ENCODE results near the gene AMPD3. TPM values are rescaled to one million over a fixed set of nuclear protein-coding genes. Genes with fewer than 3 reads are reported as not detected.

The AMPD3 gene
- total RNA-seq, 1 donor from 2014 or later: 2.6 TPM

DNA sequence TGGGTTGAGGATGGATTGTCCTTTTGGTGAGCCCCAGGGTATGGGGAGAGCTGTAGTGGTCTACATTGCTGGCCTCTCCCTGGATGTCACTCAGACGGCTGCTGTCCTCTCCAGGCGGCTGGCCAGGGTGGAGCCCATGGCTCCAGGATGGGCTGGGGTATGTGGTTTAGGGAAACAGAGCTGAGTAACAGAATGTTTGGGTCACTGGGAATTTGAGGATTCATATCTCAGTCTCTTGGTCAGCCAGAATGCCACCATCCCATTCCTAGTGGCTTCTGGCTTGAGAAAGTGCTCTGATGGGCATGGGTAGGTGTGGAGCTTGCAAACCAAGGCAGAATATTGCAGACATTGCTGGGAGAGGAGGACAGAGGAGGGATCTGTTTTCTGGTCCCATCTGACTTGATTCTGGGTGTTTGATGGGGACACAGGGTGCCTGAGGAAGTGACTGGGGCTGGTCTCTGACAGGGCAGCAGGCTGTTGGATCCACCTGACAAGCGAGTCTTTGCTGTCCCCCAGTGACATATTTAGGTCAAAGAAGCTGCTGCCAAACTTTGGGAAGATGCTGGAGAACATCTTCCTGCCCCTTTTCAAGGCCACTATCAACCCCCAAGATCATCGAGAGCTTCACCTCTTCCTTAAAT, 41.4 kb downstream of the AMPD3 start:
- intact Hi-C loops (cut with DNase I): no loop called here
- no peak for ATAC-seq (ENCODE audit: poor library complexity)
- DNase-seq: no peak

DNA sequence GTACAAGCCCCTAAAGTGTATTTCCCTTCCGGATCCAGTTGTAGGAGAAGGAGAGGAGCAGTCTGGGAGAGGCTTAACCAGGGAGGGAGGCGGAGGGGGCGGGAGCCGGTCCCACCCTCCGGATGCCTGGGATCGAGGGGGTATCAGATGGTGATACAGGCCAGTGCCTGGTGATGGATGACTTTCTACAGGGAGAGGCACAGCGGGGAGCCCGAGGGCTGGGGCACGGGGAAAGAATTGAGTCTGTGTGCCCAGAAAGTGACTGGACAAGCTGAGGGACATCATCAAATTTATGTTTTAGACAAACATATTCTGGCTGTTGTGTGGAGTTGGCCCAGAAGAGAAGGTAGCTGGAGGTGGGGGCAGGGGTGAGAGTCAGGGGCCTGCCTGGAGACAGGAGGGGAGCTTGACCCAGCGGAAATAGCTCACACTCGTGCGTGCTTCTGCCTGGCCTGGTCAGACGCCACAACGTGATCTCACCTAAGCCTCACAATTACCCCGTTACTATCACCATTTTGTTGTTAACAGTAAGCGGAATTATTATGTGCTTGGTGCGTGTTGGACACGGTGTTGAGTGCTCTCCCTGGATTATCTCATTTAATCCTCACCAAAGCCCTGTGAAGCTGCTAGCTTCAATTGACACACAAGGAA, 42.4 kb downstream of the AMPD3 start:
- intact Hi-C loops (cut with DNase I): no loop called here
- ATAC-seq (ENCODE audit: poor library complexity): no peak
- no peak for DNase-seq

DNA sequence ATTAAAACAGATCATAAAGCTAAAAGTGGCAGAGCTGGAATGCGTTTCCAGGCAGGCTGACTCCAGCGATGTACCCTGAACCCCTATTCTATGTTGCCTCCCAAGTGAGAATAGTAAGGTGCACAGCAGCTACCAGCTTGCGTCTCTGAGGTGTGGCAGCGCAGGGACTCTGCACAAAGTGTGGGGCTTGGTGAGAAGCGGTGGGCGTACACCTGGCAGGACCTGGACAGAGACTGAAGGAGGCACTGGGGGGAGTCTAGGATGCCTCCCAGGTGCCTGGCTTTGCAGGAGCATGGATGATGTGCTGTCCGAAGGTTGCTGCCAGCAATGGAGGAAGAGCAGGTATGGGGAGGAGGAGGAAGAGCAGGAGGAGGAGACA, 42.9 kb downstream of the AMPD3 start:
- DNase-seq (no peak), ATAC-seq (ENCODE audit: poor library complexity) (no peak)

DNA sequence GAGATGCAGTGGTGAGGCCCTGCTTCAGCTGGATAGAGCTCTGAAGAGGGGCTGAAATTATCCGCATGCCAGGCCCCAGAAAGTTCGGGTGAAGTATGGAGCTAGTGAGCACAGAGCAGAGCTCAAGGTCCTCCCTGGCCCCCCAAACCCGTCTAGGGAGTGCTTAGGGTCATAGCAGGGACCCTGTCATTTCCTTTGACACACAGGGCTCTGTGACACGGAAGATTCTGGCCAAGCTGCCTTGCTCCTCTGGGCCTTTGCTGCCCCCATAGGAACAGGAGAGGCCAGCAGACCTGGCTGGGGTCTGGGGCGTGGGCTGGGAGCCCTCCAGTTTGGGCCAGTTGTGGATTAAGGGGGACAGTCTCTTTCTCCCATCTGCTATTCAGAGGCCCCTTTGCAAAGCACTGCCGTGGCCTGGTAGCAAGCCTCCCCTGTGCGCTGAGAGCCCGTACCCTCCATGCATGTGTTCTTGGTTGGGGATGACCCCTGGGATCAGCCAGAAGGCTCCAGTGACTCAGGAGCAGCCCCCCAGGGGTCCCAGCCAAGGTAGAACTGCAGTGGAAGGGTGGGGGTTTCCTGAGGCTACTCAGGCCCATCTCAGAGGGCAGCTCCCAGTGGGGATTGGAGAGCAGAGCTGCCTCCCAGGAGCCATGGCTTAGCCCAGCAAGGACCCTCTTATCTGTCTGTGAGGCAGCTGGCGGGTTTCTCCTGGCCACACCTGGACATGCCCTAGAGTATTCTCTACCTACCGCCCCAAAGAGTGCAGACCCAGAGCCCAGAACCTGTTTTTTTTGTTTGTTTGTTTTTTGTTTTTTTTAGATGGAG, 43.6 kb downstream of the AMPD3 start:
- intact Hi-C loops (cut with DNase I): no loop called here

More for the DNA sequence above, 42.9 kb downstream of the AMPD3 start:
- intact Hi-C loops (cut with DNase I): no loop called here

DNA sequence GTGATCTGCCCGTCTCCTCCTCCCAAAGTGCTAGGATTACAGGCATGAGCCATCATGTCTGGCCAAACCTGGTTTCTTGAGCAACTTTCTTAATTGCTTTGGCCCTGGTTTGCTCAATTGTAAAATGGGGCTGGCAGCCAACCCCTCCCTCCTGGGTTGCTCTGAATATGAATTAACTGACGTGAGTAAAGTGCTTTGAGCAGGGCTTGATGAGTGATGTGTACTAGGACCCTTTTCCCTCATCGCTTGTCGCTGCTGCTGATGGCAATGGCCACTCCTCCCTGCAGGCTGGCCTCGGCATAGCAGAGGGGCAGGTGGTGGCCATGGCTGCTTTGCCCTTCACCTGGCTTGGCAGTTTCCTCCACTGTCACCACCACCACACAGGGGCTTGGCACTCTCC, 44.4 kb downstream of the AMPD3 start:
- no peak for ATAC-seq (ENCODE audit: poor library complexity)
- intact Hi-C loops (cut with DNase I): no loop called here
- no peak for DNase-seq

More for the DNA sequence above, 43.6 kb downstream of the AMPD3 start:
- no peak for ATAC-seq (ENCODE audit: poor library complexity)
- DNase-seq: no peak

DNA sequence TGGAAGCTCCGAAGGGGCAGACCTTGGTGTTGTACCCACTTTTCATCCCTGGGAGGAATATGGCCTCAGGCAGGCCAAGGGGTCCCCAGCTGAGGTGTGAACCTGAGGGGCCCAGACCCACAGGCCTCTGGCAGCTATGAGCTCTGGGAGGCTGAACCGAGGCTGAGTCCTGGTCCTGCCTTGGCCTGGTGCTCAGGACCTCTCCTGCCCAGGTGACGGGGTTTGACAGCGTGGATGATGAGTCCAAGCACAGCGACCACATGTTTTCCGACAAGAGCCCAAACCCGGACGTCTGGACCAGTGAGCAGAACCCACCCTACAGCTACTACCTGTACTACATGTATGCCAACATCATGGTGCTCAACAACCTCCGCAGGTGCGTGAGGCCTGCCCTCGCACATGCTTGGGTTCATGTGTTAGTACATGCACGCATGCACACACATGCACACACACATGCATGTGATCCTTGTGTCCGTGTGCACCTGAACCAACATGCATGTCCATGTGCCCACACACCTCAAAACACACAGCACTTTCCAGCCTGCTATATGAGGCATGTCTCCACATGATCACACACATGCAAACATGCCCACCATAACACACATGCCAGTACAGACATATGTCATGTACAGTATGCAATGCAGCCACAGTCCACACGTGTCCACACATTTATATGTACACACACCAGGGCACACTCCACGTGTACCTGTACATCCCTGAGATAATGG, 45.0 kb downstream of the AMPD3 start:
- intact Hi-C loops (cut with DNase I): no loop called here

DNA sequence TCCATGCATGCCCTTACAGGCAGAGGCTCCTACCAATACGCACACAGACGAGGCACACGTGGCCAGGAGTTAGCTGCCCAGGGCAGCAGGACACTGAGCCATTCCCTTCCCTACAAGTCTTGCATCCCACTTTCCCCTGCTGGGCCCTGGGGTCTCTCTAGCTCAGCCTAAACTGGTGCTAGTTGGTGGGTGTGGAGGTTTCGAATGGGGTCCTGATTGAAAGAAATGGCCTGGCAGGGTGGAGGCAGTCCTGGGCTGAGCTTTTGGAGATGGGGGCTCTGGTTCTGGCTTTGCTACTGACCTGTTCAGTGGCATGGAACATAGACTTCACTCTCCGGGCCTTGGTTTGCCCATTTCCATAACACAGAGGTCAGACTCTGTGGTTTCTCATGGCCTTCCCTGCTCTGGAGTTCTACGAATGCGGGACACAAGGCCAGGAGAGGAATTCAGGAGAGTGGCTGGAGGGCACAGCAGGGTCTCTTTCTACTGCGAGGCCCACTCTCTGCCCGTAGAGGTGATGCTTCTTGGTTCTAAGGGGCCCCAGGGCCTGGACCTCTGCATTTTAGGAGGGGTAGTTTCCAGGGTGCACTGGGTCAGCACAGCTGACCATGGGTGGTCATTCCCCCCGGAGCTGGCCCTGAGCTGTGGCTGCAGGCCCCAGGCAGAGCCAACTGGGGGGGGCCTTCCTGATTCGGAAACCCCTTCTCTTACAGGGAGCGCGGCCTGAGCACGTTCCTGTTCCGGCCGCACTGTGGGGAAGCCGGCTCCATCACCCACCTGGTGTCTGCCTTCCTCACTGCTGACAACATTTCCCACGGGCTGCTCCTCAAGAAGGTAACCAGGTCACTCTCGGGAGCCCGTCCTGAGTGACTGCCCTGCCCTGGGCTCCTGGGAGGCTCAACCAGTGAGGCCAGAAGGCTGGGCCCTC, 46.0 kb downstream of the AMPD3 start:
- ATAC-seq (ENCODE audit: poor library complexity) (no peak), DNase-seq (no peak)
- intact Hi-C loops (cut with DNase I): no loop called here

More for the DNA sequence above, 45.0 kb downstream of the AMPD3 start:
- ATAC-seq (ENCODE audit: poor library complexity): no peak
- DNase-seq: no peak

DNA sequence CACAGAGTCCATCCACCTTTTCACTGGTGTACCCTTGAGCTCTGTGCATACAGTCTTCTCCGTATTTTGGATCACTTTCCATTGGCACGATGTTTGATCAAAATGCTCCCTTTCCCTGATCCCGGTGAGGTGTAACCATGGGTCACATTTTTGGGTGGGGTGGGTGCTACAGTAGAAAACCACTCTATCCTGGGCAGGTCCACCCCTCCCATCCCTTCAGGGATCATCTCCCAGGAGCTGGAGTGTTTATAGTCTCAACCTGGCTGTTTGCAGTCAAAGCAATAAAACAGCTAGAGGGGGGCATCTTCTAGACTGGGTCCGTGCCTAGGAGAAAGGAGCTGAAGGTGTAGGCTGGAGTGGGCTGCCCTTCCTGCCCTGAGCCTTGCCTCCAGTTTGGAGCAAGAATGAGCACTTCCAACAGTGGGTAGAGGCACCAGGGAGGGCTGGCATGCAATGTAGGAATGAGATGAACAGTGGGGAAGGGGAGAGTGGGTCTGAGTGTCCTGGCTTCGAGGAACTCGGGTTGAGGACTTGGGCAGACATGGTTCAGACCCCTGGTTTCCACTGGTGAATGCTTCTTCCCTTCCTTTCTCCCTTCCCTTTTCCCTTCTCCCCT, 47.1 kb downstream of the AMPD3 start:
- intact Hi-C loops (cut with DNase I): no loop called here
- ATAC-seq (ENCODE audit: poor library complexity) (no peak), DNase-seq (no peak)

DNA sequence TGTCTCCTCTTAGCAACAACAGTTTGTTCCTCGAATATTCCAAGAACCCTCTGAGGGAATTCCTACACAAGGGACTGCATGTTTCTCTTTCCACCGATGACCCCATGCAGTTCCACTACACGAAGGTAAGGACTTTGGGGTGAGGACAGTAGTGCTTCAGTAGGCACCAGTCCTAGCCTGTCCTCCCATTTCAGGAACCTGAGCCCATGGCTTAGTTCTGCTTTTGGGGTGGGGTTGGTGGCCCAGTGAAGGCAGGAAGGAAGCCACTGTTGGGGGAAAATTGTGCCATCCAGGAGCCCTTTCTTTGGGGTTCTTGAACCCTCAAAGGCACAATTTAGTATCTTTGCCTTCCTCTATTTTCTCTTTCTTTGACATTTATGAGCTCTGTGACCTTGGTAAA, 47.7 kb downstream of the AMPD3 start:
- intact Hi-C loops (cut with DNase I): no loop called here
- ATAC-seq (ENCODE audit: poor library complexity) (peak; percentile 68), DNase-seq (no peak)

DNA sequence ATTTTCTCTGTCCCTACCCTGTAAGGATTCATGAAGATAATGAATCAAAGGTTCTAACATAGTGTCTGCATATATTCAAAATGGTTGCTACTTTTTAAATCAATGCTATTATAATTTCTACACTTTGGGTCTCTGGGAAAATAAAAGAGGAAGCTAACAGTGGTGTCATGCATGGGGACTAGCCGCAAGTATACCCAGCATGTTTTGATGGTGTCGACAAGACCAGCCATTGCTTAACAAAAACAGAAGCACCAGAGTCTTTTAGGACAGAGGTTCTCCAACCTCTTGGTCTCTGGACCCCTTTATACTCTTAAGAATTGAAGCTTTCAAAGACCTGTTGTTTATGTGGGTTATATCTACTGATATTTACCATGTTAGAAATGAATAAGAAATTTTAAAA, 48.2 kb downstream of the AMPD3 start:
- DNase-seq (no peak), ATAC-seq (ENCODE audit: poor library complexity) (peak; percentile 66)
- intact Hi-C loops (cut with DNase I): no loop called here

DNA sequence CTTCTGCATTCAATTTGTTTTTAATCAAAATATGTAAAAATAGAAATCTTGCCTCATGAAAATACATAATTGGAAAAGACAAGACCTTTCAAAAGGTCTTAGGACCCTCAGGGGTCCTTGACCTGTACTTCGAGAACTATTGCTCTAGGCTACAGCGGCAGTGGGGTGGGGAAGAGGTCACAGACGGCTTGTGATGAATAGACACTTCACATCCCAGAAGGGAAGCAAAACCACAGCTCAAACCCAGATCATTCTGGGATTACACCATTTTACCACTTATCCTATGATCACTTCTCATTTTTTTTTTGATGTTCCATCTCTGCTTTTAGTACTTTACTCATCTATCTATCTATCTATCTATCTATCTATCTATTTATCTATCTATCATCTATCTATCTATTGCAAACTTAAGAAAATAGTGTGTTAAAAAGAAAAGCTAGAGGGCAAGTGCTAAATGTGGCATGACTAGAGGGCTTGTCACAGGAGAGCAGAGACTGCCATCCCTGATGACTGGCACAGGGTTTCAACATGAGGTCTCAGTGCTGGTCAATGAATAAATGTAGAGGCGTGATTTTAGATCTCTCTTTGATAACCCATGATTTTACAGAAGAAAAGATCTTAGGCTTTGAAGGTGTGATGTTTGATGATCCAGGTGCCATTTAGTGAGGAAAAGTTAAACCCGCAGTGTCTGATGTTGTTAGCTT, 48.9 kb downstream of the AMPD3 start:
- DNase-seq (no peak), ATAC-seq (ENCODE audit: poor library complexity) (peak; percentile 46)

DNA sequence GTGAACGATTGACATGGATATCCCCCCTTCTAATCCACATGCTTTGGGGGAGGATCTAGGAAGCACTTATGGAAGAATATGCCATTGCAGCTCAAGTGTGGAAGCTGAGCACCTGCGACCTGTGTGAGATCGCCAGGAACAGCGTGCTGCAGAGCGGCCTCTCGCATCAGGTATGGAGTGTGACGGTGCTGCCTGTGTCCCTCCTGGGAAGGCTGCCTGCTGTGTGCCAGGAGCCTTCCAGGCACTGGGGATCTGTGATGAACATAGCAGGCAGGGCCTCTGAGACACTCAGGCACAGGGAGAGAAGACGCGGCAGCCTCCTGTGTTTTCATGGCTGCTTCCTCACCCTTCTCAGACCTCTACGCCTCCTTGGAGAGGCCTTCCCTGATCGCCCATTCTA, 49.4 kb downstream of the AMPD3 start:
- DNase-seq (no peak), ATAC-seq (ENCODE audit: poor library complexity) (no peak)
- intact Hi-C loops (cut with DNase I): no loop called here

More for the DNA sequence above, 48.9 kb downstream of the AMPD3 start:
- intact Hi-C loops (cut with DNase I): no loop called here

DNA sequence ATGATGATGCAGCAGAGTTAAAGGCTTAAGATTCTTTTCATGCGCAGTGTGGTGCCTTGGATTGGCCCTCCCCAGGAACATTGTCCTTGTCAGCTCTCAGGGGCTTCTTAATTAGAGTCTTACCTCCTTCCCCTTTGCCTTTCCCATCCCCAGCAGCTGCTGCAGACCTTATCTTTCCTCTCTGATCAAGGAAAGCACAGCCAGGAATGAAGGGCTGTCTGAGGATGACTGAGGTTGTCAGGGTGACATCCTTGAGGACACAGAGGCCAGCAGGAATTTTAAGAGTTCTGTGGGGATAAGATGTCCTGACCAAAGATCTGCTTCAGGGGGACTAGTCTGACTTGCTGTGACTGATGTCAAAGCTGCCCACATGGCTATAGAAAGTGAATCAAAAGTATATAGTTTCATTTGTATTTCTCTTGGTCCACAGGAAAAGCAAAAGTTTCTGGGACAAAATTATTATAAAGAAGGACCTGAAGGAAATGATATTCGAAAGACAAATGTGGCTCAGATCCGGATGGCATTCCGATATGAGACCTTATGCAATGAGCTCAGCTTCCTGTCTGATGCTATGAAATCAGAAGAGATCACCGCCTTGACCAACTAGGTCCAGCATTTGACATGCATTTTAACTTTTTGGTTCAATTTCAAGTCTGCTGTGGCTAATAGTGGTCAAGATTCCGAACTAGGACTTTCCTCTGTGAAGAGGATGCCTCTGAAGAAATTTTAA, 50.4 kb downstream of the AMPD3 start:
- DNase-seq (no peak), ATAC-seq (ENCODE audit: poor library complexity) (no peak)
- intact Hi-C loops (cut with DNase I): no loop called here

DNA sequence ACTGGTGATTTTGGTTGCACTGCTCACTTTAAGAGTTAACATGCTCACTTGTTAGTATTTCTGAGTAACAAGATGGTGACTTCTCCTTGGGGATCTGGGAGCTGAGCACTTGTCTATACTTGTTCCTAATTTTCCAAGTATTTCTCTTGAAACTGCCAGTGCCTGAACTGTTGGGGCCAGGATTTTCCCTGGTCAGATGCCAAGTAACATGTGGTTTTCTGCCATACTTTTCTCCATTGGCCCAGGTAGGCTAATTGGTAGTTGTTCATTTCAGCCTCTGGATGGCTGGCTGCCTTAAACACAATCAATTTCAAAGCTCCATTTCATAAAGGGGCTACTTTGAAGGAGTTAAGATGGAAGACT, 50.9 kb downstream of the AMPD3 start:
- intact Hi-C loops (cut with DNase I): no loop called here
- ATAC-seq (ENCODE audit: poor library complexity): no peak
- DNase-seq: no peak

DNA sequence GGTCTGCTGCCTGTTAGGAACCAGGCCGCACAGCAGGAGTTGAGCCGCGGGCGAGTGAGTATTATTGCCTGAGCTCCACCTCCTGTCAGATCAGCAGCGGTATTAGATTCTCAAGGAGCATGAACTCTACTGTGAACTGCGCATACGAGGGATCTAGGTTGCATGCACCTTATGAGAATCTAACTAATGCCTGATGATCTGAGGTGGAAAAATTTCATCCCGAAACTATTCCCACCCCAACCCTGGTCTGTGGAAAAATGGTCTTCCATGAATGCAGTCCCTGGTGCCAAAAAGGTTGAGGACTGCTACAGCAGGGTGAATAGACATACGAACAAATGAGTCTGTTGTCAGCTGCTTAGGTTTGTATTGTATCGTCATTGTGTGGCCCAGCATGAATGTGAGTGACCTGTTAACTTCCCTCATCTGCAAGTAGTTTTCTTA, 56.1 kb downstream of the AMPD3 start:
- ATAC-seq (ENCODE audit: poor library complexity): no peak
- intact Hi-C loops (cut with DNase I): loop anchor here (10.0 kb wide), 2 partner anchors 144 to 224 kb away; no protein-coding TSS in a partner anchor
- DNase-seq: no peak

DNA sequence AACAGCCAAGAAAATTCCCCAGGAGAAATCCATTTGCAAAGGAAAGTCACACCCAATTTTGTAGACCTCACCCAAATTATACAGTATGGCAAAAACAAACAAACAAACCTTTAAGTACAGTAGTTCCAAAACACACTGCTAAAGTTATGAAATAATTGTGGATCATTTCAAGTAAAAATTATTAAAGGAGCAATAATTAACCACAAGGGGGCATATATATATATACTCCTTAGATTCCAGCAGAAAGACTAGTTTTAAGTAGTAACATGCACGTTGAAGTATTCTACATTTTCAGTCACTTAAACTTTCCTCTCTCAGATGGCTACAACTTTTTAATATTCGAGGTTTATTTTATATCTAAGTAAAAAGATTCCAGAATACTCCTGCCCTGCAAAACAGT, 59.1 kb downstream of the AMPD3 start:
- intact Hi-C loops (cut with DNase I): loop anchor here (10.0 kb wide), 2 partner anchors 141 to 221 kb away; no protein-coding TSS in a partner anchor
- DNase-seq (no peak), ATAC-seq (ENCODE audit: poor library complexity) (no peak)

All from Right ventricle myocardium superior (tissue), 1 donor.